WTC11 (cell line): Measurements from ENCODE around the gene KDF1. TPM values are rescaled to one million over a fixed set of nuclear protein-coding genes. Genes with fewer than 3 reads are reported as not detected.

Experiments used
- ATAC-seq: fragments of 200-7000 bp; cut with Tn5 transposase; 2 replicates; pipeline ENCODE4 v1.10.0; 2021; ENCODE audit warnings: mild to moderate bottlenecking, moderate library complexity
- CTCF ChIA-PET: fragments of 300-600 bp; sonication (Branson Sonifier 250); formaldehyde crosslinking; loops from one replicate; lab custom pipeline; 2021; ENCODE audit warnings: antibody characterized with exemption; lab: Charles Lee
- POLR2A ChIA-PET: fragments of 350-600 bp; sonication (Branson Sonifier 250); formaldehyde crosslinking; loops from one replicate; lab custom pipeline; 2021; ENCODE audit warnings: antibody characterized with exemption; lab: Charles Lee
- DNase-seq: peaks from one replicate; pipeline ENCODE4 v3.0.0; 2021; ENCODE audit warnings: low spot score
- H3K27ac Mint-ChIP-seq: 2 replicates; pipeline ENCODE4 v1.8.0; 2021; ENCODE audit warnings: mixed read lengths
- H3K27me3 Mint-ChIP-seq: 2 replicates; pipeline ENCODE4 v1.8.0; 2021; ENCODE audit warnings: low read depth, mild to moderate bottlenecking, moderate library complexity, mixed read lengths
- H3K36me3 Mint-ChIP-seq: 2 replicates; pipeline ENCODE4 v1.8.0; 2021; ENCODE audit warnings: mixed read lengths
- H3K4me1 Mint-ChIP-seq: 2 replicates; pipeline ENCODE4 v1.8.0; 2022; ENCODE audit warnings: mixed read lengths
- H3K4me3 Mint-ChIP-seq: 2 replicates; pipeline ENCODE4 v1.8.0; 2021; ENCODE audit warnings: mild to moderate bottlenecking, moderate library complexity, mixed read lengths
- H3K9me3 Mint-ChIP-seq: 2 replicates; pipeline ENCODE4 v1.8.0; 2021; ENCODE audit warnings: mixed read lengths
- ATF1 ChIP-seq: sonication (generic); formaldehyde crosslinking; IDR thresholded peaks from 2 replicates; pipeline ENCODE4 v1.8.1; 2023; ENCODE audit warnings: mild to moderate bottlenecking, moderate library complexity, missing genetic modification reagents
- CBFB ChIP-seq: sonication (generic); formaldehyde crosslinking; IDR thresholded peaks from 2 replicates; pipeline ENCODE4 v1.8.1; 2022; ENCODE audit warnings: mild to moderate bottlenecking, low read depth, missing genetic modification reagents
- CREM ChIP-seq: sonication (generic); formaldehyde crosslinking; IDR thresholded peaks from 2 replicates; pipeline ENCODE4 v1.8.1; 2022; ENCODE audit warnings: mild to moderate bottlenecking, missing genetic modification reagents, moderate library complexity
- ESRRA ChIP-seq: sonication (generic); formaldehyde crosslinking; IDR thresholded peaks from 2 replicates; pipeline ENCODE4 v1.8.1; 2022; ENCODE audit warnings: mild to moderate bottlenecking, missing genetic modification reagents, borderline replicate concordance
- FOXK1 ChIP-seq: sonication (generic); formaldehyde crosslinking; IDR thresholded peaks from 2 replicates; pipeline ENCODE4 v1.8.0; 2022; ENCODE audit warnings: mild to moderate bottlenecking, moderate library complexity, missing genetic modification reagents
- JAZF1 ChIP-seq: fragments of 250-450 bp; sonication (Bioruptor Pico); IDR thresholded peaks from 2 replicates; pipeline ENCODE4 v1.9.0; 2021; ENCODE audit warnings: moderate library complexity, mild to moderate bottlenecking, inconsistent platforms
- JUN ChIP-seq: sonication (generic); formaldehyde crosslinking; IDR thresholded peaks from 2 replicates; pipeline ENCODE4 v1.8.0; 2023; ENCODE audit warnings: mild to moderate bottlenecking, missing genetic modification reagents
- MXD4 ChIP-seq: fragments of 250-450 bp; sonication (Bioruptor Pico); IDR thresholded peaks from 2 replicates; pipeline ENCODE4 v1.8.0; 2021; ENCODE audit warnings: mild to moderate bottlenecking, moderate library complexity, borderline replicate concordance
- NFATC4 ChIP-seq: fragments of 250-450 bp; sonication (Bioruptor Pico); IDR thresholded peaks from 2 replicates; pipeline ENCODE4 v1.9.0; 2021; ENCODE audit warnings: mild to moderate bottlenecking
- NFYB ChIP-seq: sonication (generic); formaldehyde crosslinking; conservative IDR thresholded peaks from 2 replicates; pipeline ENCODE4 v1.8.0; 2022; ENCODE audit warnings: low read depth, missing genetic modification reagents
- NR1H2 ChIP-seq: sonication (generic); formaldehyde crosslinking; IDR thresholded peaks from 2 replicates; pipeline ENCODE4 v1.9.0; 2021; ENCODE audit warnings: mild to moderate bottlenecking, moderate library complexity, missing genetic modification reagents
- RORB ChIP-seq: fragments of 250-450 bp; sonication (Bioruptor Pico); IDR thresholded peaks from 2 replicates; pipeline ENCODE4 v1.9.0; 2021; ENCODE audit warnings: mild to moderate bottlenecking
- SMAD3 ChIP-seq: sonication (generic); formaldehyde crosslinking; IDR thresholded peaks from 2 replicates; pipeline ENCODE4 v1.8.0; 2022; ENCODE audit warnings: missing genetic modification reagents, mild to moderate bottlenecking, borderline replicate concordance
- SMAD4 ChIP-seq: sonication (generic); formaldehyde crosslinking; IDR thresholded peaks from 2 replicates; pipeline ENCODE4 v1.8.0; 2022; ENCODE audit warnings: mild to moderate bottlenecking, missing genetic modification reagents
- TEAD1 ChIP-seq: sonication (generic); formaldehyde crosslinking; IDR thresholded peaks from 2 replicates; pipeline ENCODE4 v1.8.0; 2022; ENCODE audit warnings: mild to moderate bottlenecking, missing genetic modification reagents
- TP53 ChIP-seq: sonication (generic); formaldehyde crosslinking; IDR thresholded peaks from 2 replicates; pipeline ENCODE4 v1.8.1; 2023; ENCODE audit warnings: mild to moderate bottlenecking, missing genetic modification reagents
- ZNF219 ChIP-seq: sonication (generic); formaldehyde crosslinking; IDR thresholded peaks from 2 replicates; pipeline ENCODE4 v1.8.0; 2023; ENCODE audit warnings: missing genetic modification reagents, mild to moderate bottlenecking, borderline replicate concordance
- ZNF232 ChIP-seq: sonication (generic); formaldehyde crosslinking; IDR thresholded peaks from 2 replicates; pipeline ENCODE4 v1.8.0; 2022; ENCODE audit warnings: mild to moderate bottlenecking, missing genetic modification reagents
- ZNF263 ChIP-seq: sonication (generic); formaldehyde crosslinking; IDR thresholded peaks from 2 replicates; pipeline ENCODE4 v1.8.1; 2022; ENCODE audit warnings: low read depth, mild to moderate bottlenecking, moderate library complexity, missing genetic modification reagents
- ZNF317 ChIP-seq: sonication (generic); formaldehyde crosslinking; IDR thresholded peaks from 2 replicates; pipeline ENCODE4 v1.8.1; 2023; ENCODE audit warnings: low read depth, mild to moderate bottlenecking, moderate library complexity, missing genetic modification reagents, borderline replicate concordance
- ZNF423 ChIP-seq: fragments of 250-450 bp; sonication (Bioruptor Pico); IDR thresholded peaks from 2 replicates; pipeline ENCODE4 v2.1.2; 2022; ENCODE audit warnings: mild to moderate bottlenecking, moderate library complexity
- ZNF425 ChIP-seq: fragments of 250-450 bp; sonication (Bioruptor Pico); conservative IDR thresholded peaks from 2 replicates; pipeline ENCODE4 v1.9.0; 2021; ENCODE audit warnings: mild to moderate bottlenecking
- total RNA-seq: library from RNA; stranded (reverse); gene quantifications from 3 replicates; pipeline ENCODE4 v1.2.3, GENCODE V29; 2021
- TF ChIP-seq, protein P1 (sequence below): sonication (generic); formaldehyde crosslinking; IDR thresholded peaks from 2 replicates; pipeline ENCODE4 v1.8.0; 2022; ENCODE audit warnings: mild to moderate bottlenecking, missing genetic modification reagents
- TF ChIP-seq, protein P2 (sequence below): sonication (generic); formaldehyde crosslinking; IDR thresholded peaks from 2 replicates; pipeline ENCODE4 v1.8.0; 2023; ENCODE audit warnings: missing genetic modification reagents
- TF ChIP-seq, protein P3 (sequence below): sonication (generic); formaldehyde crosslinking; conservative IDR thresholded peaks from 2 replicates; pipeline ENCODE4 v1.8.1; 2023; ENCODE audit warnings: mild to moderate bottlenecking, low read depth, missing genetic modification reagents, moderate library complexity
- TF ChIP-seq, protein P4 (sequence below): sonication (generic); formaldehyde crosslinking; IDR thresholded peaks from 2 replicates; pipeline ENCODE4 v1.8.1; 2022; ENCODE audit warnings: low read depth, missing genetic modification reagents, borderline replicate concordance
- TF ChIP-seq, protein P5 (sequence below): fragments of 200-600 bp; IDR thresholded peaks from 2 replicates; pipeline ENCODE4 v1.8.0; 2022; ENCODE audit warnings: antibody characterized with exemption

Gene KDF1
- total RNA-seq, 1 experiment from 2014 or later = 19.0 TPM

GRCh38 chr1:26950602-26951001 lies 9.7 kb downstream of the KDF1 start:
- DNase-seq (no peak), ATAC-seq (no peak)
- POLR2A ChIA-PET = interaction anchor here (0.7 kb wide), 1 partner anchor 27 kb away, joined by 4 read pairs; no protein-coding TSS in a partner anchor
- no peak for TF ChIP-seq NFATC4 (CRISPR knock-in tag)
- TF ChIP-seq, protein P1, sequence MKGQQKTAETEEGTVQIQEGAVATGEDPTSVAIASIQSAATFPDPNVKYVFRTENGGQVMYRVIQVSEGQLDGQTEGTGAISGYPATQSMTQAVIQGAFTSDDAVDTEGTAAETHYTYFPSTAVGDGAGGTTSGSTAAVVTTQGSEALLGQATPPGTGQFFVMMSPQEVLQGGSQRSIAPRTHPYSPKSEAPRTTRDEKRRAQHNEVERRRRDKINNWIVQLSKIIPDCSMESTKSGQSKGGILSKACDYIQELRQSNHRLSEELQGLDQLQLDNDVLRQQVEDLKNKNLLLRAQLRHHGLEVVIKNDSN (CRISPR knock-in tag) = no peak
- no peak for TF ChIP-seq ESRRA (CRISPR knock-in tag)
- no peak for TF ChIP-seq CBFB (CRISPR knock-in tag)
- TF ChIP-seq NFYB (CRISPR knock-in tag) = no peak
- TF ChIP-seq ZNF263 (CRISPR knock-in tag) = no peak
- TF ChIP-seq SMAD4 = no peak
- no peak for TF ChIP-seq NR1H2
- no peak for TF ChIP-seq CREM (CRISPR knock-in tag)
- no peak for TF ChIP-seq ZNF317 (CRISPR knock-in tag)
- TF ChIP-seq MXD4 (CRISPR knock-in tag) = no peak
- no peak for TF ChIP-seq RORB
- TF ChIP-seq, protein P2, sequence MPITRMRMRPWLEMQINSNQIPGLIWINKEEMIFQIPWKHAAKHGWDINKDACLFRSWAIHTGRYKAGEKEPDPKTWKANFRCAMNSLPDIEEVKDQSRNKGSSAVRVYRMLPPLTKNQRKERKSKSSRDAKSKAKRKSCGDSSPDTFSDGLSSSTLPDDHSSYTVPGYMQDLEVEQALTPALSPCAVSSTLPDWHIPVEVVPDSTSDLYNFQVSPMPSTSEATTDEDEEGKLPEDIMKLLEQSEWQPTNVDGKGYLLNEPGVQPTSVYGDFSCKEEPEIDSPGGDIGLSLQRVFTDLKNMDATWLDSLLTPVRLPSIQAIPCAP = no peak
- no peak for TF ChIP-seq ZNF232 (CRISPR knock-in tag)
- TF ChIP-seq, protein P3, sequence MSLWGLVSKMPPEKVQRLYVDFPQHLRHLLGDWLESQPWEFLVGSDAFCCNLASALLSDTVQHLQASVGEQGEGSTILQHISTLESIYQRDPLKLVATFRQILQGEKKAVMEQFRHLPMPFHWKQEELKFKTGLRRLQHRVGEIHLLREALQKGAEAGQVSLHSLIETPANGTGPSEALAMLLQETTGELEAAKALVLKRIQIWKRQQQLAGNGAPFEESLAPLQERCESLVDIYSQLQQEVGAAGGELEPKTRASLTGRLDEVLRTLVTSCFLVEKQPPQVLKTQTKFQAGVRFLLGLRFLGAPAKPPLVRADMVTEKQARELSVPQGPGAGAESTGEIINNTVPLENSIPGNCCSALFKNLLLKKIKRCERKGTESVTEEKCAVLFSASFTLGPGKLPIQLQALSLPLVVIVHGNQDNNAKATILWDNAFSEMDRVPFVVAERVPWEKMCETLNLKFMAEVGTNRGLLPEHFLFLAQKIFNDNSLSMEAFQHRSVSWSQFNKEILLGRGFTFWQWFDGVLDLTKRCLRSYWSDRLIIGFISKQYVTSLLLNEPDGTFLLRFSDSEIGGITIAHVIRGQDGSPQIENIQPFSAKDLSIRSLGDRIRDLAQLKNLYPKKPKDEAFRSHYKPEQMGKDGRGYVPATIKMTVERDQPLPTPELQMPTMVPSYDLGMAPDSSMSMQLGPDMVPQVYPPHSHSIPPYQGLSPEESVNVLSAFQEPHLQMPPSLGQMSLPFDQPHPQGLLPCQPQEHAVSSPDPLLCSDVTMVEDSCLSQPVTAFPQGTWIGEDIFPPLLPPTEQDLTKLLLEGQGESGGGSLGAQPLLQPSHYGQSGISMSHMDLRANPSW (CRISPR knock-in tag) = no peak
- TF ChIP-seq ZNF423 = no peak
- H3K27ac Mint-ChIP-seq = no peak overlapping the region
- peaks cover 27% of the 10 kb centered on the region for H3K36me3 Mint-ChIP-seq
- CTCF ChIA-PET = no interaction called here
- H3K4me3 Mint-ChIP-seq = no peak overlapping the region
- no peaks in the 10 kb centered on the region for H3K27me3 Mint-ChIP-seq
- no peaks in the 10 kb centered on the region for H3K4me1 Mint-ChIP-seq
- H3K9me3 Mint-ChIP-seq = no peaks in the 10 kb centered on the region

DNA sequence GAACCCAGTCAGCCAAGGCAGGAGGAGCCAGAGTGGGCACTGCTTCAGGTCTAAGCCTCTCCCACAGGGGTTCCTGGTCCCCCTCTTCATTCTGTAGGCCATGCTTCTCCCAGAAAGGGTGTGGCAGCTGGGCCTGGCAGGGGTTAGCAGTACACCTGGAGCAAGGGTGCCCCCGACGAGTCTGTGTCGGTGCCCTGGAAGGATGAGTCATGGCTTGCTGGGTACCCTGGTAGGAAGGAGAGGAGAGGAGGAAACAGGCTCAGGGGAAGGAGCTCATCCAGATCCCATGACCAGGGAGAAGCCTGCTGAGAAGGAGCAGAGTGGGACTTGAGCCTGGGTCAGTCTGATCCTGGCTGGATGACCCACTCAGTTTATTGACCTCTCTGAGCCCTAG lies 10.3 kb downstream of the KDF1 start:
- Mint-ChIP-seq H3K27ac (no peak overlapping the region), H3K36me3 (peaks cover 34% of the 10 kb centered on the region), H3K9me3 (no peaks in the 10 kb centered on the region), H3K4me1 (no peaks in the 10 kb centered on the region), H3K27me3 (no peaks in the 10 kb centered on the region), H3K4me3 (no peak overlapping the region)
- ATAC-seq (no peak), DNase-seq (no peak)
- ChIA-PET CTCF (no interaction called here), POLR2A (no interaction called here)
- no peak for TF ChIP-seq TEAD1 (CRISPR knock-in tag)
- no peak for TF ChIP-seq ZNF317 (CRISPR knock-in tag)
- no peak for TF ChIP-seq CBFB (CRISPR knock-in tag)
- no peak for TF ChIP-seq FOXK1 (CRISPR knock-in tag)
- no peak for TF ChIP-seq ZNF219 (CRISPR knock-in tag)
- no peak for TF ChIP-seq JUN (CRISPR knock-in tag)
- TF ChIP-seq SMAD3 (CRISPR knock-in tag) = no peak
- TF ChIP-seq JAZF1 (CRISPR knock-in tag) = no peak
- TF ChIP-seq ATF1 = no peak
- no peak for TF ChIP-seq ESRRA (CRISPR knock-in tag)
- TF ChIP-seq, protein P4, sequence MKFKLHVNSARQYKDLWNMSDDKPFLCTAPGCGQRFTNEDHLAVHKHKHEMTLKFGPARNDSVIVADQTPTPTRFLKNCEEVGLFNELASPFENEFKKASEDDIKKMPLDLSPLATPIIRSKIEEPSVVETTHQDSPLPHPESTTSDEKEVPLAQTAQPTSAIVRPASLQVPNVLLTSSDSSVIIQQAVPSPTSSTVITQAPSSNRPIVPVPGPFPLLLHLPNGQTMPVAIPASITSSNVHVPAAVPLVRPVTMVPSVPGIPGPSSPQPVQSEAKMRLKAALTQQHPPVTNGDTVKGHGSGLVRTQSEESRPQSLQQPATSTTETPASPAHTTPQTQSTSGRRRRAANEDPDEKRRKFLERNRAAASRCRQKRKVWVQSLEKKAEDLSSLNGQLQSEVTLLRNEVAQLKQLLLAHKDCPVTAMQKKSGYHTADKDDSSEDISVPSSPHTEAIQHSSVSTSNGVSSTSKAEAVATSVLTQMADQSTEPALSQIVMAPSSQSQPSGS (CRISPR knock-in tag) = no peak
- no peak for TF ChIP-seq TP53 (CRISPR knock-in tag)
- TF ChIP-seq ZNF425 (CRISPR knock-in tag) = no peak
- TF ChIP-seq, protein P5, sequence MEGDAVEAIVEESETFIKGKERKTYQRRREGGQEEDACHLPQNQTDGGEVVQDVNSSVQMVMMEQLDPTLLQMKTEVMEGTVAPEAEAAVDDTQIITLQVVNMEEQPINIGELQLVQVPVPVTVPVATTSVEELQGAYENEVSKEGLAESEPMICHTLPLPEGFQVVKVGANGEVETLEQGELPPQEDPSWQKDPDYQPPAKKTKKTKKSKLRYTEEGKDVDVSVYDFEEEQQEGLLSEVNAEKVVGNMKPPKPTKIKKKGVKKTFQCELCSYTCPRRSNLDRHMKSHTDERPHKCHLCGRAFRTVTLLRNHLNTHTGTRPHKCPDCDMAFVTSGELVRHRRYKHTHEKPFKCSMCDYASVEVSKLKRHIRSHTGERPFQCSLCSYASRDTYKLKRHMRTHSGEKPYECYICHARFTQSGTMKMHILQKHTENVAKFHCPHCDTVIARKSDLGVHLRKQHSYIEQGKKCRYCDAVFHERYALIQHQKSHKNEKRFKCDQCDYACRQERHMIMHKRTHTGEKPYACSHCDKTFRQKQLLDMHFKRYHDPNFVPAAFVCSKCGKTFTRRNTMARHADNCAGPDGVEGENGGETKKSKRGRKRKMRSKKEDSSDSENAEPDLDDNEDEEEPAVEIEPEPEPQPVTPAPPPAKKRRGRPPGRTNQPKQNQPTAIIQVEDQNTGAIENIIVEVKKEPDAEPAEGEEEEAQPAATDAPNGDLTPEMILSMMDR = no peak
